Measurements from ENCODE around the gene FUCA1.
"Not testable (repeated sequence)": the region's sequence is repeated elsewhere in the genome, so short reads cannot be mapped to it uniquely, and the experiment has no call there.

FUCA1 gene

GRCh38 chr1:23834156-23834555, 33.9 kb downstream of the FUCA1 start:
- DNase-seq, result not testable (repeated sequence)

DNA sequence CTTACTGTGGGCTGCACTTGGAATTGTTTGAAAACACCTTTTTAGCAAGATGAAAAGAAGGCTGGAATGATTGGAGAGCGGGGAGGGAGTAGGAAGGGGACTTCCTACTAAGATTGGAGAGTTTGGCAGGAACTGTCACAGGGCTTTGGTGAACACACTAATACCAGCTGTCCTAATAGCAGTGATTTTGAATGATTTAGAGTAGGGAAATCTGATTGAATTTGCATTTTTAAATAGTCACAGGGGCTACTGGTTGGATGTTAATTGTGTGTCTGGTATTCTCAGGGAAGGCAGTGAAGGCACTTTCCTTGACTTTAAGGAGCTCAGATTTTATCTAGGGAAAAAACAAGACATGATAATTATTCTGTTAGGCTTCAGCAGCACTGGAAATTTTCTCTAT, 40.4 kb downstream of the FUCA1 start:
- no peak for DNase-seq

GRCh38 chr1:23826590-23826989, 41.5 kb downstream of the FUCA1 start:
- not testable (repeated sequence) for DNase-seq

GRCh38 chr1:23825762-23826522, 42.1 kb downstream of the FUCA1 start:
- DNase-seq, result no peak

DNA sequence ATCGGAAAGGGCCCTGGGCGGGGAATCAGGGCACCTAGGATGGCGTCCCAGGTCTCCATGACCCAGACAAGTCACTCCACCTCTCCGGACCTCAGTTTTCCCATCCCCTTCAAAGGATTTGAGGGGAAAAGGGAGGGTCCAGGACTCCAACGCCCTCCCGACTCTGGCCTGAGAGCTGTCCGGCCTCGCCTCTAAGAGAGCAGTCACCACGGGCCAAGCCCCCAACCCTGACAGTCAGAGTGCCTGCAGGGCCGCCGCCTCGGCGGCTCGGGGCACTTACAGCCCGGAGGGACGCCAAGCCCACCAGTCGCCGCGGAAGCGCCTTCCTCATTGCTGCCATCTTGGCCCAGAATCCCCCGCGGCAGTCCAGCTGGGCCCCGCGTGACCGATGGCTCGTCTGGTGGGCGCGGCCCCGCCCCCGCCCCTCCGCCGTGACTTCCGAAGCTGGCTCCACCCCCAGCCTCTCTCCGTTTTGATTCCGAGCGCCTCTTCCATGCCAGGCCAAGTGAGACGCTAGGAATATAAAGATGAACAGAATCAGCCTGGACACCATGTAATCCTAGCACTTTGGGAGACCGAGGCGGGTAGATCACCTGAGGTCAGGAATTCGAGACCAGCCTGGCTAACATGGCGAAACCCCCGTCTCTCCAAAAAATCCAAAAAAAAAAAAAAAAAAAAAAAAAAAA, 42.9 kb downstream of the FUCA1 start, which contains the start of gene HMGCL:
Gene HMGCL, minus strand, starts transcription at position 354 of the 686 bp plus-strand sequence. Its CDS starts 14 bp downstream, at position 340.
- peak; percentile 88 for DNase-seq

DNA sequence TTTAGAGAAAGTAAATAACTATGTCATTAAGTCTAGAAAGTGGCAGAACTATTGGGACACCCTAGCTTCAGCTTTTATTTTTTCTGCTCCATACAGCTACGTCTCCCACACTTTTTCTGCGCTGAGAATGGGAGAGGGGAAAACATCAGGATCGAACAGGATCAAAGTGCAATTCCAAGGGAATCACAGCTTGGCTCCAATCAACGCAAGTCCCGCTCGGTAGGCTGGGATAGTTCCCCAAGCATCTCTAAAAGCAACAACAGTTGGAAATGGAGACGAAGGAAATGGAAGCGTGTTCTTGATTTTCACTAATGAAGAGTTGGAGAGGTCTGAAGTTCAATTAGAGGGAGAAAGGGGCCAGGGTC, 43.4 kb downstream of the FUCA1 start:
- DNase-seq, result no peak

- no peak for DNase-seq
These were observed 44.3 kb downstream of the FUCA1 start for GRCh38 chr1:23823767-23824166.

DNA sequence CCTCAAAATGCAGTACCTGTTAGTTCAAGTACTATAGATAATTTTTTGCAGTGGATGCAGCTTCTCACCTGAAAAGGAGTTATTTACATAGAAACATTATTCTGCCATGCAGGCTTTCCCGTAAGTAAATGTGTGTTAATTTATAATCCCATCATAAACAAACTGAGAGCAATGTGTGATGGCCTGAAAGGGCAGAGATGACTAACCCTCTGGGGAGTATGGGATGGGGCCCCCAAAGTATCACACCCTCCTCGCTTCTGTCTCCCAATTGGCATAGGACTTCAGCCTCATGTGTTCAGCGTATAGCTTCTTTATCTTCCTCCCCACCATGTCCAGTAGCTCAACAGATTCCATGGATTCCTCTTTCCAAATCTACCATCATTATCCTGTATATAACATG, 50.5 kb downstream of the FUCA1 start:
- no peak for DNase-seq

DNA sequence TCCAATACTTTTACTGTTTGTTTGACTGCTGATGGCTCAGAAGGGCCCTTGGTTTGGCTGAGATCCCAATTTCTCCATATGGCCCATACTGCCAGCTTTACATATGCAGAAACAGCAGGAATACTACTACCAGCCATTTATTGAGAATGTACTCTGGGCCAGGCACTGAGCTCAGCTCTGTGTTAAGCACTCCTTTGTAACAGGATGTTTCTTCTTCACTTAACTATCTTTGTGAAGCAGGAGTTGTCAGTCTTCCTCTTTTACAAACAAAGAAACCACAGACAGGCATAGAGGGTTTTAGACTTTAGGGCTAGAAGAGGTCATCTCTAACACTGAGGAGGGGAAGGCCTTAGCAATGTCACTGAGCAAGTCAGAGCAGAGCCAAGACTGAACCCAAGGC, 51.2 kb downstream of the FUCA1 start:
- DNase-seq, result no peak

DNA sequence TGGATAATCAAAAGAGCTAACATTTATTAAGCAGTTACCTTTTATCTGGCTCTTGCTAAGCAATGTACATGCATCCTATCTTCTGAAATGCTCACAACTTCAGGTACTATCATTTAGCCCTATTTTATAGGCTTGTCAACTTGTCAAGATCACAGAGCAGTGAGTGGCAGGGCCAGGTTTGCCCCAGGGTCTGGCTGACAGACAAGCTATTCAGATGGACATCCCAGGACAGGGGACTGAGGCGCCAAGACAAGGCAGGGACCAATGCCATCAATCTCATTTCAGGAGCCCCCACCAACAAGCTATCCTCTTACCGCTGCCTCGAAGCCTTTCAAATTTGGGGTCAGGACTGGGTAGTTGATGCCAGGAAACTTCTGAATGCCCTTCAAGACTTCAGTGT, 51.7 kb downstream of the FUCA1 start:
- no peak for DNase-seq

GRCh38 chr1:23814016-23814415, 54.1 kb downstream of the FUCA1 start:
- DNase-seq, result no peak

DNA sequence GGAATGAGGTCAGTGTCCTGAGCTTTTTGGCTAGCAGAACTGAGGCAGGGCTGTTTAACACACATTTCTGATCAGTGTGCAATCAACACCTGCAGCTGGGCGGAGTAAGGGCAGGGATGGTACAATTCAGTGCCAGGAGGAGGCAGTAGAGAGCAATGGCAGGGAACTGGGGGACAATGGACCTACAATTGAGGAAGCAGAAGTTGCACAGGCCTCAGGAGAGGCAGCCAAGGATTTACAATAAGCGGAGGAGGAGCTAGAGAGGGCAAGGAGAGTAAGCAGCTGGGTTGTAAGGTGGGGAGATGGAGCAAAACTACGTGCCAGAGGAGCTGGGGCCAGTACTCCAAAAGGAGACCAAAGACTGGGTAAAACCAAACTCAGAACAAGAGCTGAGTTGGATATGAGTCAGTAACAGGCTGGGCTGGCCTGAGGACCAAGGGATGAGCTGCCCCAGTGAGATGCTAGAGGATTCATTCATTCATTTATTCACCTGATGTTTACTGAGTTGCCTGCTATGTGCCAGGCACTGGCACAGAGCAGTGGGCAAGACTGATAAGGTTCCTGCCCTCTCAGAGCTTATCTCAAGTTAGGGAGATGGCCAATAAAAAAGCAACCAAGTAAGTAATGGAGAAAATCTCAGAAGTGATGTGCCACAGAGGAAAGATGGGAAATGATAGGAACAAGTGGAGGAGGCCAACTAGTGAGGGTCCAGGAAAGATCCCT, 57.1 kb downstream of the FUCA1 start:
- DNase-seq, result peak; percentile 29

- peak; percentile 63 for DNase-seq
These were observed 58.3 kb downstream of the FUCA1 start for GRCh38 chr1:23809751-23810171.

DNA sequence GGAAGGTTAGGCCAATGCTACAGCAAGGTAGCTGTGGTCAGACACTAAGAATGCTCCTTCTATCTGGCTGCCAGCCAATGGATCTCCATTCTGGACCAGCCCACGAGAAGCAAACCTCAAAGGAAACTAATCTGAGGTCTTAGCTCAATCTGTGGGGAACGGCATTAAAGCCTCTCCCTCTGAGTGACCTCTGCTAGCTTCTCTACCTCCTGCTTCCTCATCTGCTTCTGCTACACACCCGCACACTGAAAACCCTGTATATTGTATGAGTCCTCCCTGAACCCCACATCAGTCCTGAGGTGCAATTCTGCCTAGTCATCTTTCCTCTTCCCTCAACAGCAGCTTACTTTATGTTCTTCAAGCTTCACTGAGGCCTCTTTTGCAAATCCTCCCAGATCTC, 60.6 kb downstream of the FUCA1 start:
- no peak for DNase-seq

GRCh38 chr1:23806280-23806679, 61.8 kb downstream of the FUCA1 start:
- no peak for DNase-seq

- DNase-seq, result no peak
These were observed 63.1 kb downstream of the FUCA1 start for GRCh38 chr1:23805025-23805424.

DNA sequence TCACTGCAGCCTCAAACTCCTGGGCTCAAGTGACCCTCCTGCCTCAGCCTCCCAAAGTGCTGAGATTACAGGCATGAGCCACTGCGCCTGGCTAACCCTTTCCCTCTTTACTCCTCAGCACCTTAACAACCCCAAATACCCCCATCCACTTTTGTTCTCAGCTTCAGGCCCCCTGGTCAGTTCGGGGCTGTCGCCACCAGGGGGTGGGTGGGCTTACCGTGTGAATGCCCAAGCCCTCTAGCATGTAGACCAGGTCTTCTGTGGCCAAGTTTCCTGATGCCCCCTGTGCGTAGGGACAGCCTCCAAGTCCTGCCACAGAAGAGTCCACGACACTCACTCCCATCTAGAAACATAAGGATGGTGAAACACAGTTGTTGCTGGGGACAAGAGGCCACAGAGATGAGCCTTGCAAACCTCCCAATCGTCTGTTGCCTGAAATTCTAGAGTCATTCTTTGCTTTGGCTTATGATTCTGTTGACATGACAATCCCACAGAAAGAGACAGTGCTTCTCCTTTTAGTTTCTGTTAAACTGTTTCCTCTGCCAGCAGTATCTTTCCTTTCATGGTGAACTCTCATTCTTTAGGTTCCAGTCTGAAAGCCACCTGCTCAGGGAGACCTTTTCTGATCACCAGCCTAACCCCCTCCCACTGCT, 63.8 kb downstream of the FUCA1 start:
- no peak for DNase-seq

GRCh38 chr1:23803674-23804073, 64.4 kb downstream of the FUCA1 start:
- no peak for DNase-seq

DNA sequence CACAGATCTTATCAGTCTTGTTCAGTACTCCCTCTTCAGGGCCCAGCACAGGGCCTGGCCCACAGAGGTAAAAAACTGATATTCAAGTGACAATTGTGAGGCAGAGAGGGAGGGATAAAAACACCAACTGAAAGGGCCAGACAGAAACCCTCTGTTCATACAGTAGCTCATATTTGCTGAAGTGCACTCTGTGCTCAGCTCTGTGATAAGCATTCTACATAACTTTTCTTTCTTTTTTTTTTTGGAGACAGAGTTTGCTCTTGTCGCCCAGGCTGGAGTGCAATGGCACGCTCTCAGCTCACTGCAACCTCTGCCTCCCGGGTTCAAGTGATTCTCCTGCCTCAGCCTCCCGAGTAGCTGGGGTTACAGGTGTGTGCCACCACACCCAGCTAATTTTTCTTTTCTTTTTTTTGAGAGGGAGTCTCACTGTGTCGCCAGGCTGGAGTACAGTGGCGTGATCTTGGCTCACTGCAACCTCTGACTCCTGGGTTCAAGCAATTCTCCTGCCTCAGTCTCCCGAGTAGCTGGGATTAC, 65.2 kb downstream of the FUCA1 start:
- not testable (repeated sequence) for DNase-seq

DNA sequence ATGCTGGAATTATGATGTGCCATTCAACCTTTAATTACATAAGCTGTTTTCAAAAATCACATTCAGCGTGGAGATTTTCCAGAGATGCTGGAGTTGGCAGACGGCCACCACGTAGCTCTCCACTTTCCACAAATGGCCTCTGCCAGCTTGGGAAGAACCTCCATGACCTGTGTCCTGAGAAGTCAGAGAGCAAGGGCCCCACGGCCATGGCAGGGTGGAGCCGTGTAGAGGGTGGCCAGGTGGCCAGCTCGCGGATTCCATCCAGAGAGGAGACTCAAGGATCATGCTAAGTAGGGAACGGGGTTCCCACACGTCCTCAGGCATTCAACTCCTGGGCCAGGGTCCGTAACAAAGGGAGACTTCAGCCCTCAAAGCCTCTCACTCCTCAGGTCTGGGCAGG, 66.2 kb downstream of the FUCA1 start:
- peak; percentile 46 for DNase-seq

DNA sequence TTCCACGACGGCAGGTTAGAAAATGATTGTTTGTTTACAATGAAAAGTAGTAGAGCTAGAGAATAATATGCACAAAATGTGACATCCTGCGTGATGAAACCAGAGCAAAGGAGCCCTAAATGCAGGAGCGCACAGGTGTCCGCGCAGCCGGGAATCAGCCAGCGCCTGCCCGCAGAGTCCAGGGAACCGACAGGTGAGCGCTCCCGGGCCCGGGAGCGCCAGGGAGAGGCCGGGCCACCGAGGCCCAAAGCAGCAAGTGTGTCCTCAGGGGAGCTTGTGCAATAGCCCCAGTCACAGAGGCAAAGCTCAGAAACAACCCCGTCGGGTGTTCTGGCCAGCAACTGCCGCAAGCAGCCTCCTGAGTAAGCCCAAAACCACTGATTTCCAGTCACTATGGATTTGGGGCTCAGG, 66.7 kb downstream of the FUCA1 start:
- peak; percentile 46 for DNase-seq

DNA sequence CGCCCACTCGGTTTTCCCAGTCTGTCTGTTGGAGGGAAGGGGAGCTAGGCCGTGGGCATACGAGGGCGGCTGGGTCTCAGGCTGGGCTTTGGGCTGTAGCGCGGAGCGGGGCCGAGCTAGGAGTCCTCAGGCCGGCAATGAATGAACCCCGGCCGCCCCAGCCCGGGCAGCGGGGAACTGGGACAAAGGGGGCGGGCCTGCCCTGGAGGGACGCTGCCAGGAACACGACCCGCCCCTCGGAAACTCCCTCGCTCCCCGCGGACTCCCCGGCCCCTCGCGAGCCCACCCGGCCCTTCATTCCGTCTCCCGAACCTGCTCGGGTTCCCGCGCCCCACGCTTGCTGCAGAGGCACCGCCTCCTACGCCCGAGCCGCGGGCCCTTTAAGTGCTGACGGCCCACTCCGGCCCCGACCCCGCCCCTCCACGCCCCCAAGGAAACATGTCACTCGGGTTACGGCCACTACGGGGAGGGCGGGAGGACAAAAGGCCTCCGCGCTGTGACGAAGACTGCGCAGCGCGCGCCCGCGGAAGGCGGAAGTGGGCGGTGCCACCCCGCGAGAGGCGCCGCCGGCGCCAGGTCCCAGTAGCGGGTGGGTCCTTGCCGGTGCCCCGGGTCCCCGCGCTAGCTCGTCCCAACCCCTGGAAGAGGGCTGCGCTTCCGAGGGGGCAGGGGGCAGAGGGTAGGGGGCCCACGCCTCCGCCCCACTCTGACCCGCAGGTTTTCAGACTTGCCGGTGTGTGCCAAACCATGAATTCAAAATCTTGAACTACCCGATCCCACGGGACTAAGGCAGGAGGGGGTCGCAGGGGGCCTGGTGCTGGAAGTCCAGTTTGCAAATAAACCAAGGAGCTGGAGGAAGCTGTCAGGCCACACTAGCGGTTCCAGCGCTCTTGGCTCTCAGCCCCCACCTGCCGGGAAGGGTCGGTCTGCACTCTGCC, 67.4 kb downstream of the FUCA1 start, which contains the start of gene GALE:
Gene GALE, minus strand, starts transcription at position 355 of the 938 bp plus-strand sequence. CDS start 1,747 bp downstream, outside the sequence.
- peak; percentile 94 for DNase-seq

All from NCI-H1105 treated with DMSO at 0.1 percent for 48 hours (cell line).